ENCODE data around the gene ATF1. TPM values are rescaled to one million over a fixed set of nuclear protein-coding genes. Genes with fewer than 3 reads are reported as not detected.

ATF1 gene
- total RNA-seq, 4 donors from 2014 or later = 14.9 to 24.9 (median 20.5) TPM

DNA sequence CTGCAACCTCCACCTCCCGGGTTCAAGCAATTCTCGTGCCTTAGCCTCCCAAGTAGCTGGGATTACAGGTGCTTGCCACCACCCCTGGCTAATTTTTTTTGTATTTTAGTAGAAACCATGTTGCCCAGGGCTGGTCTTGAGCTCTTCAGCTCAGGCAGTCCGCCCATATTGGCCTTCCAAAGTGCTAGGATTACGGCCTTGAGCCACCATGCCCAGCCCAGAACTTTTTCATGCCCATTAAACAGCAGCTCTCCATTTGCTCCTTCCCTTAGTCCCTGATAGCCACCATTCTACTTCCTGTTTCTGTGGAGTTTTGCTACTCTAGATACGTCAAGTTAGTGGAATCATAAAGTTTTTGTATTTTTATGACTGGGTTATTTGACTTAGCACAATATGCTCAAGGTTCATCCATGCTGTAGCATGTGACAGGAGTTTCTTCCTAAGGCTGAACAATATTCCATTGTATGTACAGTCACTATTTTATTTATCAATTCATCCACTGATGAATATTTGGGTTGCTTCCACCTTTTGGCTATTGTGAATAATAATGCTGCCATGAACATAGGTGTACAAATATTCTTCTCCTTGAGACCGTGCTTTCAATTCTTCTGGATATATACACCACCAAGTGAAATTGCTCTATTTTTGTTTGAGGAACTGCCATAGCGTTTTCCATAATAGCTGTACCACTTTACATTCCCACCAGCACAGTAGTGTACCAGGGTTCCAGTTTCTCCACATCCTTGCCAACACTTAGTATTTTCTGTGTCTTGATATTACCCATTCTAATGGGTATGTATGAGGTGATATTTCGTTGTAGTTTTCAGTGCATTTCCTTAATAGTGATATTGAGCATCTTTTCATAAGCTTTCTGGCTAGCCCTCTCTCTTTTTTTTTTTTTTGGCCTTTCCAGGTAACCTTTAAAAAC, 15.0 kb downstream of the ATF1 start:
- 88 to 89% methylated on average over 8 of the region's 8 CpGs for WGBS, 2 donors
- DNase-seq (ENCODE audit: low spot score in 2 of 2) = peak in 1 of 2 donors; percentile 37
- intact Hi-C loops (cut with DNase I; ENCODE audit: low total_unique reads) = no loop called here
- no peak for TF ChIP-seq POLR2A (IDR thresholded peaks at IDR 0.05)
- TF ChIP-seq, protein P1, sequence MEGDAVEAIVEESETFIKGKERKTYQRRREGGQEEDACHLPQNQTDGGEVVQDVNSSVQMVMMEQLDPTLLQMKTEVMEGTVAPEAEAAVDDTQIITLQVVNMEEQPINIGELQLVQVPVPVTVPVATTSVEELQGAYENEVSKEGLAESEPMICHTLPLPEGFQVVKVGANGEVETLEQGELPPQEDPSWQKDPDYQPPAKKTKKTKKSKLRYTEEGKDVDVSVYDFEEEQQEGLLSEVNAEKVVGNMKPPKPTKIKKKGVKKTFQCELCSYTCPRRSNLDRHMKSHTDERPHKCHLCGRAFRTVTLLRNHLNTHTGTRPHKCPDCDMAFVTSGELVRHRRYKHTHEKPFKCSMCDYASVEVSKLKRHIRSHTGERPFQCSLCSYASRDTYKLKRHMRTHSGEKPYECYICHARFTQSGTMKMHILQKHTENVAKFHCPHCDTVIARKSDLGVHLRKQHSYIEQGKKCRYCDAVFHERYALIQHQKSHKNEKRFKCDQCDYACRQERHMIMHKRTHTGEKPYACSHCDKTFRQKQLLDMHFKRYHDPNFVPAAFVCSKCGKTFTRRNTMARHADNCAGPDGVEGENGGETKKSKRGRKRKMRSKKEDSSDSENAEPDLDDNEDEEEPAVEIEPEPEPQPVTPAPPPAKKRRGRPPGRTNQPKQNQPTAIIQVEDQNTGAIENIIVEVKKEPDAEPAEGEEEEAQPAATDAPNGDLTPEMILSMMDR (IDR thresholded peaks at IDR 0.05) = no peak
- no peak overlapping the region for H3K4me3 ChIP-seq (ENCODE audit: low read depth, poor library complexity, severe bottlenecking)

DNA sequence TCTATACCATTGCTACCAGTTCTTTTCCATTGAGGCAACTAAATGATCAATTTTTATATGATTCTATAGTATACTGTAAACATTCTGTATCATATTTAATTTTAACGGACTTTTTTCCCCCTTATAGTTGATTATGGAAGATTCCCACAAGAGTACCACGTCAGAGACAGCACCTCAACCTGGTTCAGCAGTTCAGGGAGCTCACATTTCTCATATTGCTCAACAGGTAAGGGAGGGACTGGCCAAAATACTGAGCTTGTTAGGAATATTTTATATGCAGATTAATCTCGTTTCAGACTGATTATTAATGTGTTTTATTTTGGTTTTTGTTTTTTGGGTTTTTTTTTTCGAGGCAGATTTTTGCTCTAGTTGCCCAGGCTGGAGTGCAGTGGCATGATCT, 16.1 kb downstream of the ATF1 start:
- no peak for TF ChIP-seq POLR2A (IDR thresholded peaks at IDR 0.05)
- TF ChIP-seq, protein P1 (IDR thresholded peaks at IDR 0.05) = no peak
- intact Hi-C loops (cut with DNase I; ENCODE audit: low total_unique reads) = no loop called here
- WGBS, 2 donors = 86 to 90% methylated on average over 4 of the region's 4 CpGs
- no peak overlapping the region for H3K4me3 ChIP-seq (ENCODE audit: low read depth, poor library complexity, severe bottlenecking)
- no peak for DNase-seq (ENCODE audit: low spot score in 2 of 2)

DNA sequence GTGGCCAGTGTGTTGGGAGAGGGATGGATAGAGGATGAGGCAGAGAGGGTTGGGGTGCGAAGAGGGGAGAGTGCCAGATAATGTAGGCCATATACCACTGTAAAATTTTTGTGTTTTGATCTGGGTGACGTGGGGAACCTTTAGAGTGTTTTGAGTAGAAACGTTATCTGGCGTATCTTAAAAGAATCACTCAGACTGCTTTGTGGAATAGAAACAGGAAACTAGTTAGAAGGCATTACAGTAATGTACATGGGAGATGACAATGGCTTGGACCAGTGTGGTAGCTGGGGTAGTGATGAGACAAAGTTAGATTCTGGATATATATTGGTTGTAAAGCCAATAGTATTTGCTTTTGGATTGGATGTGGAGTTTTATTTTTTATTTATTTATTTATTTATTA, 20.6 kb downstream of the ATF1 start:
- intact Hi-C loops (cut with DNase I; ENCODE audit: low total_unique reads) = no loop called here
- 90 to 94% methylated on average over 4 of the region's 4 CpGs for WGBS, 2 donors
- TF ChIP-seq, protein P1 (IDR thresholded peaks at IDR 0.05) = no peak
- TF ChIP-seq POLR2A (IDR thresholded peaks at IDR 0.05) = no peak
- no peak for DNase-seq (ENCODE audit: low spot score in 2 of 2)
- H3K4me3 ChIP-seq (ENCODE audit: low read depth, poor library complexity, severe bottlenecking) = no peak overlapping the region

DNA sequence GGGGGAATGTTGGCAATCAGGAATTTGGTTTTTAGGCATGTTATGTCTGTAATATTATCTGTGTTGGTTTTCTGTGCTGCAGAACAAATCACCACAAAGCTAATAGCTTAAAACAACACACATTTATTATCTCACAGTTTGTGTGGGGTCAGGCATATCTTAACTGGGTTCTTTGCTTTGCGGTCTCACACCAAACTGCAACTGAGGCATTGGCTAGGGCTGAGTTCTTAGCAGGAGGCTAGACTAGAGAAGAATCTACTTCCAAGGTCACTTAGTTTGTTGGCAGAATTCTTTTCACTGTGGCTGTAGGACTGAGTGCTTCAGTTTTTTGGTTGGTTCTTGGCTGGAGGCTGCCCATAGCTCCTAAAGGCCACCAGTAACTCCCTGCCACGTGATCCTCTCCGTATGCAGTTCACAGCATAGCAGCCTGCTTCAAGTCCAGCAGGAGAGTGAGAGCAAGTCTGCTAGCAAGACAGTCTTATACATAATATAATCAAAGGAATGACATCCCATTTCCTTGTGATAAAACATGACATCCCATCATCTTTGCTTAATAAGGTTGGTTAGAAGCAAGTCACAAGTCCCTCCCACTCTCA, 21.6 kb downstream of the ATF1 start:
- intact Hi-C loops (cut with DNase I; ENCODE audit: low total_unique reads) = no loop called here
- TF ChIP-seq, protein P1 (IDR thresholded peaks at IDR 0.05) = no peak
- no peak for TF ChIP-seq POLR2A (IDR thresholded peaks at IDR 0.05)
- no peak for DNase-seq (ENCODE audit: low spot score in 2 of 2)
- H3K4me3 ChIP-seq (ENCODE audit: low read depth, poor library complexity, severe bottlenecking) = no peak overlapping the region
- WGBS, 2 donors = 97 to 100% methylated on average over 3 of the region's 3 CpGs

DNA sequence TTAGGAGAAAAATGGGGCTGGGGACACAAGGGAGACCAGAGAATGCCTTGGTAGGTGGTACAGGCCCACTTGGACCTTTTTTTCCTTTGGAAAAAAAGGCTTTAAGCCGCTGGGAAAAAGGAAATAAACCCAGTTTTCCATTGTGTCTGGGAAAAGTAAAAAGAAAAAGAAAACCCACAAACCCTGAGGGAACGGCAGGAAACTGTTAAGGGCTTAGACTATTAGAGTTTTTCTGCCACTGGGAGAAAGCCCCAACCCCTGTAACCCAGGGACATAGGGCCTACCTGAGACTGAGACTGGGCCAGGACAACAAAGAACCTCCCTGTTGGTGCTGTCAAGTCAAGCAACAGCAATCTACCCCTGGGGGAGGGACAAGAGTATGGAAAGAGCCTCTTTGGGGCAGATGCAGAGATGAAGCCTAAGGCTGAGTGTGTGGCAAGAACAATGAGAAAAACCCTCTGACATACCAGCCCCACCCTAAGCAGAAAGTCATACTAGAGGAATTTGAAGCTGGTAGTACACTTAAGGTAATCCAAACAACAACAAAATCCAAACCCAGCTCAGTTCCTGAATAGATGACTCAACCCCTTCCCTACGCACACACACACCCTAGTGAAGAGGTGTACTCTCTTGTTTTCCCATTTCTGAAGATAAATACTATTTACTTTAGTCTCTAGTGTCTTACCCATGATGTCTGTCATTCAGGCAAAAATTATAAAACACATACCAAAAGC, 22.8 kb downstream of the ATF1 start:
- H3K4me3 ChIP-seq (ENCODE audit: low read depth, poor library complexity, severe bottlenecking) = no peak overlapping the region
- DNase-seq (ENCODE audit: low spot score in 2 of 2) = peak in 1 of 2 donors; percentile 20
- TF ChIP-seq POLR2A (IDR thresholded peaks at IDR 0.05) = no peak
- TF ChIP-seq, protein P1 (IDR thresholded peaks at IDR 0.05) = no peak
- intact Hi-C loops (cut with DNase I; ENCODE audit: low total_unique reads) = no loop called here
- WGBS, 2 donors = 64 to 73% methylated on average over 3 of the region's 3 CpGs
